NCI-H128 (cell line): ENCODE data around the gene GHR.

ENCODE experiments used
- DNase-seq: peaks from one replicate; lab custom pipeline; 2025; ENCODE audit not compliant: unreplicated experiment; lab: John Stamatoyannopoulos, UW

The GHR gene

DNA sequence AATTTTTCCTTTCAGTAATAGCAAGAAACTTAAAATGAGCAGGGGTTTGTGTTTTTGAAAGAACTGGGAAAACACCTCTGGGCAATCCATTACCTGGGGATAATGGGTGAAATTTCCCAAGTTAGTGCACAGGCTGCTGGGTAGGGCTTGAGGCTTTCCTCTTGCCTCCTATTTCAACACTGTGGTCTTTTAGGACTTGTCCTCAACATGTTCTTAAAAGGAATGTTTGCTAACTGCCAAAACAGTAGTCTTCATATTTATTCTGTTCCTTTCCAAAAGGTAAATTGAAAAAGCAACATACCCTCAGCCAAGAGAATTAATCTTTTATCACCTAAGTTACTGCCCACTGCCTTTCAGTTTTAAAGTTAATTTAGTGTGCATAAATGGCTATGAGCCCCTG lies 175.1 kb downstream of the GHR start:
- DNase-seq = no peak

DNA sequence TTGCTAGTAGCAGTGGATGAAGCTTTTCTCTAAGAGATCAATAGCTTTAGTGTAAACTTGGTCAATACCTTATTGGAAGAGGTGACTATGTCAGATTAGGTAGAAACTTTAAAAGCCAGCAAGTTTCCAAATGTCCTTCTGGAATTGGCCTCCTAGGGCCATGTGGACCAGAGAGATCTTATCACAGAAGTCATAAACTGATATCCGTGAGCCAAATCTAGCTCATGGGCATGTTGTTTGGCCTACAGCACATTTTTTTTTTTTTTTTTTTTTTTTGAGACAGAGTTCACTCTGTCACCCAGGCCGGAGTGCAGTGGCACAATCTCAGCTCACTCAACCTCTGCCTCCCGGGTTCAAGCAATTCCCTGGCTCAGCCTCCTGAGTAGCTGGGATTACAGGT lies 175.9 kb downstream of the GHR start:
- no peak for DNase-seq

GRCh38 chr5:42600441-42600840 lies 177.2 kb downstream of the GHR start:
- no peak for DNase-seq

- no peak for DNase-seq
Measured at GRCh38 chr5:42604171-42604711, 181.0 kb downstream of the GHR start.

- DNase-seq = no peak
Measured at GRCh38 chr5:42605490-42605889, 182.3 kb downstream of the GHR start.

DNA sequence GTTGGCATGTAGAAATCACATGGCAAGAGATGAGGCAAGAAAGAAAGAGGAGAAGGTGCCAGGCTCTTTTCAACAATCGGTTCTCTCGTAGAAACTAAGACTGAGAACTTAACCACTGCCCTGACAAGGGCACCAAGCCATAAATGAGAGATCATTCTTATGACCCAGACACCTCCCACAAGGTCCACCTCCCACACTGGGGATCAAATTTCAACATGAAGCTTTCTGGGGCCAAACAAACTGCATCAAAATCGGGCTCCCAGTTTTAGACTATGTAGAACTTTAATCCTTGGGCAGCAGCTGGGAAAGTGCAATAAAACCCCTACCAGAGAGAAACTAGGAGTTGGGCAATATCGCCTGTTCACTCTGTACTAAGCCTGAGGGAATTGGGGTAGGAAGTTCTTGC lies 183.2 kb downstream of the GHR start:
- no peak for DNase-seq

GRCh38 chr5:42611437-42611836 lies 188.2 kb downstream of the GHR start:
- DNase-seq = no peak

DNA sequence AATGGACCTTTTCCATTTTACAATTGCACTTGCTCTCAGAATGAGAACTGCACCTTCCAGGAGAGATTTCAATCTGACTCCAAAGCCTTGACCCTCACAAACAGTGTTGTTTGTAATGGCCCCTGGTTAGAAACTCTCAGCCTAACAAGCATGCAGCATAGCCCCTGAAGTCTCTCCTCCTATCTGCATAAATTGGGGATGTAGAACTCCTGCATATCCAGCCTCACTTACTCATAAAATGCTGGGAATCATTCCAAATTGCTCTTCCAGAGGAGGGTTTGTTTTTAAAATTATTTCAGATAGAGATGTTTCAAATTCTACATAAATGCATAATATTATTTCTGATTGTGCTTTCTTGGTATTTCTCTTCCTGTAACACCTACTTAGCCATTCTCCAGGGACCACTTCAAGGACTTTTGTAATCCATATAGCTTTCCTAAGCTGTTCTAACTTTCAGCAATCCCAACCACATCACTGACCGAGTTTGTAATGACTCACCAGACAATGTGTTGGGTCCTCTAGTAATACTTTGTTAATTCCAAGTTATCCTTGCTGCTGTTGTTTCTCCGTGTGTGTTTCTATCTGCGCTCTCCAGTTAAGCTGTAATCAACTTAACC lies 189.6 kb downstream of the GHR start:
- no peak for DNase-seq

- DNase-seq = no peak
Measured at GRCh38 chr5:42614509-42614908, 191.3 kb downstream of the GHR start.

GRCh38 chr5:42620579-42621216 lies 197.5 kb downstream of the GHR start:
- DNase-seq = no peak

GRCh38 chr5:42621242-42621641 lies 198.0 kb downstream of the GHR start:
- no peak for DNase-seq

DNA sequence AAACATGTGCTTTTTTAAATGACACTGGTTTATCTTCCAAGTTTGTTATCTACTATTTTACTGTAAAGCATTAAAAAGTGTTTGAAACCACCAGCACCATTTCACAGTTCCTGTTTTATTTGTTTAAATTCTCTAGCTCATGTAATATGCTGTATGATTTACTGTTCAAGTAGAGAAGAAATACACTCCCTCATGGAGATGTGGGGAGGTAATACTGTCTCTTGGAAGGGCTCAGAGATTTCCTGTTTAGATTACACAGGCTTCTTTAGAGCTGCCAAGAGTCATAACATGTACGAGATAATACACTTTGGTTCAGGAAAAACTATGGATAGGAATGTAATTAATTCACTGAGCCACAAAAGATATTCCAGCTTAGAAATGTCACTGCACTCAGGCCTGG lies 198.4 kb downstream of the GHR start:
- no peak for DNase-seq

DNA sequence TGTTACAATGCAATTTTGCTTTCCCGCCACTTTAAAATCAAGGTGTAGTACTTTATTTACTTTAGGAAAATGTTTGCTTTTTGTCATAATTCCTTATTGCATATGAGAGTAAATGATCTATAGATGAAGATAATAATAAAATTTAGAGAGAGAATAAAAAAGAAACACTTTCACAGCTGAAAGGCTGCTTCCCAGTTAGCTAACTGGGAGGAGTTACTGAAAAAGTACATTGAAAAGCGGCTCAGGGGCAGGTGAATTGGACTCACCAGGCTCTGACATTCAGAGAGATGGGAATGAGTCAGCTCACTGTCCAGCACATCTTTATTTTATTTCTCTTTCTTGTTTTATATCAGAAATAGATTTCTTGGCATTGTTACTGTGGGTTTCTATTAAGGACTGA lies 201.7 kb downstream of the GHR start:
- no peak for DNase-seq

GRCh38 chr5:42626462-42626861 lies 203.2 kb downstream of the GHR start:
- DNase-seq = no peak

DNA sequence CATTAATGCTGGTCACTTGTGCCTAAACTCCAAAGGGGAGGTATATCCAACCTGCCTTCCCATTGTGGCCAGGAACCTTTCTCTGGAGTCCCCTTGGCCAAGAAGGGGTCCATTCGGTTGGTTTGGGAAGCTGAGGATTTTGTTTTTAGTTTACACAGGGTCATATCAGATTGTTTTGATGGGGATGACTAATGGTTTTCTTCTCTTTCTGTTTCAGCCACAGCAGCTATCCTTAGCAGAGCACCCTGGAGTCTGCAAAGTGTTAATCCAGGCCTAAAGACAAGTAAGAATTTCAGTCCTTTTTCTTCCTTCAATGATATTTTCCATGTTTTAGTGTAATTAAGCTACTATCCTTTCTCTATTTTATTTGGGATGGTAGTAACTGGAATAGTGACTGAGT lies 205.6 kb downstream of the GHR start:
- DNase-seq = no peak

- no peak for DNase-seq
Measured at GRCh38 chr5:42629284-42629683, 206.0 kb downstream of the GHR start.

DNA sequence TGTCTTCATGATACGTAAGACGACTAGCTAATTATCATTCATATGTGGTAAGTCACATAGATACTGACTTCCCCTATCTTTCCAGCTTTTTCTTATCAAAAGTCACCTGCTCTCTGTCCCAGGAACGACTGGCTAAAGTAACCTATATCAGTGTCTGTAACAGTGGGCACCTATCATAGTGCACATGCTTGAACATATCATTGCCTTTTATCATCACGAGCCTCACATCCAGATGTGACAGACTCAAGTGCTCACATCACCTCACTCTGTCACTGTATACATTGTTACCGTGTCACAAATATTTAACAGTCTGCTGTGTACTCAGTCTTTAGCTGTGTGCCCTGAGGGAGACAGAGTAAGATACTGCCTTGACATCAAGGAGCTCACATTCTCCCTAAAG lies 208.0 kb downstream of the GHR start:
- DNase-seq = no peak

DNA sequence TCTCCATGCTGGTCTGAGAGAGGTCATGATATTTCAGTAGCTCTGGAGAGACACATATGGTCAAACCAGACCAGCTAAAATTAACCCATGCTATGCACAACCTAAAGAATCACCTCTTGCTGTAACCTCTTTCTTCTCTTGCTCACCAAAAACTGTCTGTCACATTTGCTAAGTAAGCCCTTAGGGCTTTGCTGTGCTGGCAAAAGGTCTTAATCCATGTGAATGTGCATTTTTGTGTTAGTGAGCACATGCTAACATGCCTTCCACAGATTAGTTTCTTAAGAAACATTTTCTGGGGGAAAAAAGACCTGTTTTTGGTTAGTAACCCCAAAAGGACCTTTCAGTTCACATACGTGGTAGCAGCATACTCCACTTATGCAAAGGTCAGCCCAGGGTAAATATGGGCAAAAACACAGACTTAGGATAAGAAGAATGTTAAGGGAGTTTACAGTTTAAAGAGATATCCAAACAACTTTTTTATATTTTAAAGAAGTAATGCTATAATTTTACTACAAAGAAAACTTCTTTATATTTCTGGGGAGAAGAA lies 209.2 kb downstream of the GHR start:
- DNase-seq = no peak

DNA sequence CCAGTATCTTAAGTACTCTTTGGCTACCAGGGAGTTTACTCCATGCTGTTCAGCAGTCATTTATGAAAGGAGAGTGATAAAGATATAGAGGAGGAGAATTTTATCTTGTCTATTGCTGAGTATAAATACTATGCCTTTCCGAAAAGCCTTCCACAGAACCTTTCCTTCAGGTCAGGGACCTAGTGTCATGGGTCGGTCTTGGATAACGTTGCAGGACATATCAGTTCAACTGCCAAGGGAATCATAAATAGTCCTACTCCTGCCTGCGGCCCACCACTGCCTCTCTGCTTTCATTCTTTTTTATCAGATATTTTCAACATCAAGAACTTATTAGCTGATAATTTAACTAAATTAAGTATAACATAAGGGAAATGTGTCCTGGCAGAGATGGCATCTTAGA lies 211.3 kb downstream of the GHR start:
- DNase-seq = no peak

- DNase-seq = no peak
Measured at GRCh38 chr5:42636425-42636824, 213.2 kb downstream of the GHR start.

- DNase-seq = no peak
Measured at GRCh38 chr5:42636946-42637345, 213.7 kb downstream of the GHR start.

GRCh38 chr5:42638972-42639371 lies 215.7 kb downstream of the GHR start:
- no peak for DNase-seq

DNA sequence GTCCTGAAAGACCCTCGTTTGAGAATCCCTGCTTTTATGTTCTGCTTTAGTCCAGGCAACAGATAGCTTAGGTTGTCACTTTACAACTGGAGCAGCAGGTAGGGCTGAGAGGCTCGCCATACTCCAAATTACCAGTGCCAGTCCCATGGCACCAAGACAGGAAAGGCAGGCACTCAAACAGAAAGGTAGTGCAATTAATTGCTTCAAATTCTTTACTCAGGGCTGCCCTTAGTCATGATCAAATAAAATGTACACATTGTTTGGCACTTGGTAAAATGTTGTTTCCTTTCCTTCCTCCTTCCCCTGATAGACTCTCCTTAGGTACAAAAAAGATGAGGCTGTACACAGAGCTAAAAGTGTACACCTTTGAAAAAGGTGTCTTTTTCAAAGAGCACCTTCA lies 217.6 kb downstream of the GHR start:
- no peak for DNase-seq
